ENCODE results near the gene SPAG9. TPM values are rescaled to one million over a fixed set of nuclear protein-coding genes. Genes with fewer than 3 reads are reported as not detected.
"Not testable (repeated sequence)": the region's sequence is repeated elsewhere in the genome, so short reads cannot be mapped to it uniquely, and the experiment has no call there.

Gene SPAG9
- polyA plus RNA-seq, 1 experiment, result 18.7 TPM

- Histone ChIP-seq H3K27me3 (ENCODE audit: control insufficient read depth, insufficient read depth, low read length) (no peaks in the 10 kb centered on the region), H3K36me3 (ENCODE audit: control insufficient read depth, insufficient read depth, low read length) (no peaks in the 10 kb centered on the region), H3K4me3 (ENCODE audit: low read depth, low read length) (no peak overlapping the region)
- ChIA-PET CTCF (interaction anchor here (1.0 kb wide), 1 partner anchor 38 kb away, joined by 3 read pairs; the partner anchor contains the start of gene NME1), POLR2A (no interaction called here)
- TF ChIP-seq, protein P1, sequence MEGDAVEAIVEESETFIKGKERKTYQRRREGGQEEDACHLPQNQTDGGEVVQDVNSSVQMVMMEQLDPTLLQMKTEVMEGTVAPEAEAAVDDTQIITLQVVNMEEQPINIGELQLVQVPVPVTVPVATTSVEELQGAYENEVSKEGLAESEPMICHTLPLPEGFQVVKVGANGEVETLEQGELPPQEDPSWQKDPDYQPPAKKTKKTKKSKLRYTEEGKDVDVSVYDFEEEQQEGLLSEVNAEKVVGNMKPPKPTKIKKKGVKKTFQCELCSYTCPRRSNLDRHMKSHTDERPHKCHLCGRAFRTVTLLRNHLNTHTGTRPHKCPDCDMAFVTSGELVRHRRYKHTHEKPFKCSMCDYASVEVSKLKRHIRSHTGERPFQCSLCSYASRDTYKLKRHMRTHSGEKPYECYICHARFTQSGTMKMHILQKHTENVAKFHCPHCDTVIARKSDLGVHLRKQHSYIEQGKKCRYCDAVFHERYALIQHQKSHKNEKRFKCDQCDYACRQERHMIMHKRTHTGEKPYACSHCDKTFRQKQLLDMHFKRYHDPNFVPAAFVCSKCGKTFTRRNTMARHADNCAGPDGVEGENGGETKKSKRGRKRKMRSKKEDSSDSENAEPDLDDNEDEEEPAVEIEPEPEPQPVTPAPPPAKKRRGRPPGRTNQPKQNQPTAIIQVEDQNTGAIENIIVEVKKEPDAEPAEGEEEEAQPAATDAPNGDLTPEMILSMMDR (IDR thresholded peaks at IDR 0.05; ENCODE audit: insufficient read depth, low read depth, low read length), result no peak
- no peak for DNase-seq (ENCODE audit: low read depth)
Measured at GRCh38 chr17:51115179-51115578, 5.5 kb downstream of the SPAG9 start.

- POLR2A ChIA-PET; DNase-seq (ENCODE audit: low read depth): not testable (repeated sequence)
- CTCF ChIA-PET, result interaction anchor here (0.6 to 1.6 kb wide), 3 partner anchors 23 to 109 kb away, joined by 3 to 5 read pairs (median 3); no protein-coding TSS in a partner anchor
Measured at GRCh38 chr17:51112303-51113222, 8.1 kb downstream of the SPAG9 start.

DNA sequence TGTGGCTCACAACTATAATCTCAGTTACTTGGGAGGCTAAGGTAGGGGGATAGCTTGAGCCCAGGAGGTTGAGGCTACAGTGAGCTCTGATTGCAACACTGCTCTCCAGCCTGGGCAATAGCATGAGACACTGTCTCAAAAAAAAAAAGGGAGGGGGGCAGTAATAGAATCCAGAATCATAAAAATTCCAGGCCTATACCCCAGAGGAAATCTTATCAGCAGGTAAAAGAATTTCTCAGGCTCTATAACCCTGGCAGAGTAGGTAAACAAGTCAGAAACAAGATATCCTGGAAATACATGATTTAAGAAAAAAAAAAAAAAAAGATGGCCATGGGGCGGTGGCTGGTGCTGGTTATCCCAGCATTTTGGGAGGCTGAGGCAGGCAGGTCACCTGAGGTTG is 12.9 kb downstream of the SPAG9 start:
- Histone ChIP-seq H3K27me3 (ENCODE audit: control insufficient read depth, insufficient read depth, low read length) (no peaks in the 10 kb centered on the region), H3K4me3 (ENCODE audit: low read depth, low read length) (no peak overlapping the region), H3K36me3 (ENCODE audit: control insufficient read depth, insufficient read depth, low read length) (no peaks in the 10 kb centered on the region)
- DNase-seq (ENCODE audit: low read depth), result no peak
- ChIA-PET POLR2A (no interaction called here), CTCF (no interaction called here)
- TF ChIP-seq, protein P1 (IDR thresholded peaks at IDR 0.05; ENCODE audit: insufficient read depth, low read depth, low read length), result no peak

More at GRCh38 chr17:51112303-51113222, 8.1 kb downstream of the SPAG9 start:
- not testable (repeated sequence) for H3K27me3 ChIP-seq (ENCODE audit: control insufficient read depth, insufficient read depth, low read length); H3K4me3 ChIP-seq (ENCODE audit: low read depth, low read length); H3K36me3 ChIP-seq (ENCODE audit: control insufficient read depth, insufficient read depth, low read length)

- Histone ChIP-seq H3K36me3 (ENCODE audit: control insufficient read depth, insufficient read depth, low read length) (peaks cover 2% of the 10 kb centered on the region; the same call in 1 of the 2 replicates), H3K27me3 (ENCODE audit: control insufficient read depth, insufficient read depth, low read length) (no peaks in the 10 kb centered on the region), H3K4me3 (ENCODE audit: low read depth, low read length) (no peak overlapping the region)
- no peak for DNase-seq (ENCODE audit: low read depth)
- ChIA-PET CTCF (interaction anchor here (1.0 kb wide), 1 partner anchor 37 kb away, joined by 3 read pairs; no protein-coding TSS in a partner anchor), POLR2A (no interaction called here)
- TF ChIP-seq, protein P1 (IDR thresholded peaks at IDR 0.05; ENCODE audit: insufficient read depth, low read depth, low read length), result no peak
Measured at GRCh38 chr17:51103451-51103850, 17.2 kb downstream of the SPAG9 start.

- TF ChIP-seq, protein P1 (IDR thresholded peaks at IDR 0.05; ENCODE audit: insufficient read depth, low read depth, low read length), result no peak
- ChIA-PET POLR2A (no interaction called here), CTCF (interaction anchor here (1.0 kb wide), 1 partner anchor 37 kb away, joined by 3 read pairs; no protein-coding TSS in a partner anchor)
- no peak for DNase-seq (ENCODE audit: low read depth)
- H3K4me3 ChIP-seq (ENCODE audit: low read depth, low read length), result no peak overlapping the region
- H3K36me3 ChIP-seq (ENCODE audit: control insufficient read depth, insufficient read depth, low read length), result peaks cover 2% of the 10 kb centered on the region; the same call in 1 of the 2 replicates
- no peaks in the 10 kb centered on the region for H3K27me3 ChIP-seq (ENCODE audit: control insufficient read depth, insufficient read depth, low read length)
Measured at GRCh38 chr17:51103050-51103449, 17.6 kb downstream of the SPAG9 start.
